Fibroblast of skin of abdomen (primary cell): ENCODE data around the gene ARAP2. TPM values are rescaled to one million over a fixed set of nuclear protein-coding genes. Genes with fewer than 3 reads are reported as not detected.
A peak's percentile ranks its signal among the peaks of the same experiment; 100 is the strongest.

Experiments used
- DNase-seq: peaks from one replicate; pipeline ENCODE4 v3.0.0-alpha.2; 2013
- polyA plus RNA-seq, 2 experiments: library from polyadenylated mRNA; unstranded; fragments of 120-200 nt; gene quantifications; one replicate each; pipeline ENCODE4 v1.2.1, GENCODE V29; 2013; ENCODE audit not compliant: insufficient read length in 2 of 2

ARAP2 gene, protein sequence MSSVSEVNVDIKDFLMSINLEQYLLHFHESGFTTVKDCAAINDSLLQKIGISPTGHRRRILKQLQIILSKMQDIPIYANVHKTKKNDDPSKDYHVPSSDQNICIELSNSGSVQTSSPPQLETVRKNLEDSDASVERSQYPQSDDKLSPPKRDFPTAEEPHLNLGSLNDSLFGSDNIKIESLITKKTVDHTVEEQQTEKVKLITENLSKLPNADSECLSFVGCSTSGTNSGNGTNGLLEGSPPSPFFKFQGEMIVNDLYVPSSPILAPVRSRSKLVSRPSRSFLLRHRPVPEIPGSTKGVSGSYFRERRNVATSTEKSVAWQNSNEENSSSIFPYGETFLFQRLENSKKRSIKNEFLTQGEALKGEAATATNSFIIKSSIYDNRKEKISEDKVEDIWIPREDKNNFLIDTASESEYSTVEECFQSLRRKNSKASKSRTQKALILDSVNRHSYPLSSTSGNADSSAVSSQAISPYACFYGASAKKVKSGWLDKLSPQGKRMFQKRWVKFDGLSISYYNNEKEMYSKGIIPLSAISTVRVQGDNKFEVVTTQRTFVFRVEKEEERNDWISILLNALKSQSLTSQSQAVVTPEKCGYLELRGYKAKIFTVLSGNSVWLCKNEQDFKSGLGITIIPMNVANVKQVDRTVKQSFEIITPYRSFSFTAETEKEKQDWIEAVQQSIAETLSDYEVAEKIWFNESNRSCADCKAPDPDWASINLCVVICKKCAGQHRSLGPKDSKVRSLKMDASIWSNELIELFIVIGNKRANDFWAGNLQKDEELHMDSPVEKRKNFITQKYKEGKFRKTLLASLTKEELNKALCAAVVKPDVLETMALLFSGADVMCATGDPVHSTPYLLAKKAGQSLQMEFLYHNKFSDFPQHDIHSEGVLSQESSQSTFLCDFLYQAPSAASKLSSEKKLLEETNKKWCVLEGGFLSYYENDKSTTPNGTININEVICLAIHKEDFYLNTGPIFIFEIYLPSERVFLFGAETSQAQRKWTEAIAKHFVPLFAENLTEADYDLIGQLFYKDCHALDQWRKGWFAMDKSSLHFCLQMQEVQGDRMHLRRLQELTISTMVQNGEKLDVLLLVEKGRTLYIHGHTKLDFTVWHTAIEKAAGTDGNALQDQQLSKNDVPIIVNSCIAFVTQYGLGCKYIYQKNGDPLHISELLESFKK (N-terminal part only)
- 0.23 TPM for polyA plus RNA-seq (2013, experiment 1 of 2; ENCODE audit: insufficient read length)
- 0.25 TPM for polyA plus RNA-seq (2013, experiment 2 of 2; ENCODE audit: insufficient read length)

- peak; percentile 17 for DNase-seq
Observed at GRCh38 chr4:36244257-36245082, at the start of gene ARAP2. Gene ARAP2 (minus strand): TSS chr4:36244514. CDS start chr4:36229486, 15,028 bp downstream.

GRCh38 chr4:36292556-36293188 lies 48.4 kb upstream of the ARAP2 start:
- DNase-seq = no peak

GRCh38 chr4:36290641-36291040 lies 46.3 kb upstream of the ARAP2 start:
- DNase-seq = no peak

GRCh38 chr4:36288731-36289426 lies 44.6 kb upstream of the ARAP2 start:
- no peak for DNase-seq

DNA sequence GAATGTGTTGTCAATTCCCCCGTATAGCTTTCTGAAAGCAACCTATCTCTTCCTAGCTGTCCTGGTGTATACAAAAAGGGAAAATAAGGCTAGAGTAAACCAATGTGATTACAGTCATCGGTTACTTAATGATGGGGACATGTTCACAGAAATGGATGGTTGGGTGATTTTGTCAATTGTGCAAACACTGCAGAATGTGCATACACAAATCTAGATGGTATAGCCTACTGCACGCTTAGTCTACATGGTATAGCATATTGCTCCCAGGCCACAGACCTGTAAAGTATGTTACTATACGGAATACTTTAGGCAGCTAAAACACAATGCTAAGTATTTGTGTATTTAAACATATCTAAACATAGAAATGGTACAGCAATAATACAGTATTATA lies 42.2 kb upstream of the ARAP2 start:
- DNase-seq = no peak

DNA sequence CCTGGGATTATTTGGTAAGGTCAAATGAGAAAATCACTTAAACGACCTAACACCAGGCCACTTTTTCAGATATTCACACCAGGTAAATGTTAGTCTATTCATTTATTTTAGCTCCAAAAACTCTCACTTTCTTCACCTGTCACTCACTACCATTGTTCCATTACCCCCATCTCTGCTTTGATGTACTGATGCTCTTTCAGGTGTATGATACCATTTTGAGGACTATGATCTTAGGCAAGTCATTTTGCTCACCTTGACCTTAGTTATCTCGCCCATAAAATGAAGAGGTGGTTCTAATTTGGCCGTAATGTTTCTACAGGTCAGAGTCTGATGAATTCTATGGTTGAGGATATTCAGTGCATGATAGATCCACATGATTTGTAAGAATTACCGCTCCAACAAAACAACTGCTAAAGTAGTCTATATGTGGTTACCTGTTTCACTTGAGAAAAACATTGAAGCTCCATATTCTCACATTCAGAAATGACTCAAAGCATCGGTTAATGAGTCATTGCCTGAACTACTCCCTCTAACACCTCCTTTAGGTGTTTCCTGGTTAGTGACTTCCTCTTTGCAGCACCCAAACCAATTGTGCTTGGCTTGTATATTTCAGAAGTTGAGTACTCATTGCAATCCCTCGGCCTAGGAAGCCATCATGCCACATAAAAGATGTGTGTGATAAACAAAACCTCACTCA lies 41.6 kb upstream of the ARAP2 start:
- DNase-seq = no peak

DNA sequence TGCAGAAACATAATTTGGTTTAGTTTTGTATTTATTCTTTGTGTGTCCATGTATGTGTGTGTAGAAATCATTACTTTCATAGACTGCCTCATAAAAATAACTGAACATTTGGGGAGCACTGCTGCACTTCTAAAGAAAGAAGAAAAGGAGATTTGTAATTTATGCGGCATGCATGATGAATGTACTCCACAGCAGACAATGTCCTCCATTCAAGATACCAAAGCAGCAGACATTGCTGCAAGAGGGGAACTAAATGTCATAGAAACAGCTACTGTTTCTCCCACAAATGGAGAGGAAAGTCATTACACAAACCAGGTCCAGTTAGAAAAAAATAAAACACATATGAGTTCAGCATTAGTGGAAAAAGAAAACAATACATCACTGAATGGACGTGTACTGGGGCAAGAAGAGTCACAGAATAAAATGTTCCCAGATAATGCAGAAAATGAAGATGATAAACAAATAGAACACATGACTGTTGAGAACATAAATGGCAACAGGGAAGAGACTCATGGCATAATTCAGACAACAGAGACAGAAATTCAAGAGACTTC lies 39.7 kb upstream of the ARAP2 start:
- DNase-seq = no peak

- no peak for DNase-seq
Observed at GRCh38 chr4:36282503-36283030, 38.3 kb upstream of the ARAP2 start.

- no peak for DNase-seq
Observed at GRCh38 chr4:36281384-36282106, 37.2 kb upstream of the ARAP2 start, which contains the start of gene DTHD1. Gene DTHD1 (plus strand): TSS chr4:36281616. CDS start chr4:36281759, 143 bp downstream.

- no peak for DNase-seq
Observed at GRCh38 chr4:36280555-36280954, 36.2 kb upstream of the ARAP2 start.

GRCh38 chr4:36278789-36279188 lies 34.5 kb upstream of the ARAP2 start:
- DNase-seq = no peak

DNA sequence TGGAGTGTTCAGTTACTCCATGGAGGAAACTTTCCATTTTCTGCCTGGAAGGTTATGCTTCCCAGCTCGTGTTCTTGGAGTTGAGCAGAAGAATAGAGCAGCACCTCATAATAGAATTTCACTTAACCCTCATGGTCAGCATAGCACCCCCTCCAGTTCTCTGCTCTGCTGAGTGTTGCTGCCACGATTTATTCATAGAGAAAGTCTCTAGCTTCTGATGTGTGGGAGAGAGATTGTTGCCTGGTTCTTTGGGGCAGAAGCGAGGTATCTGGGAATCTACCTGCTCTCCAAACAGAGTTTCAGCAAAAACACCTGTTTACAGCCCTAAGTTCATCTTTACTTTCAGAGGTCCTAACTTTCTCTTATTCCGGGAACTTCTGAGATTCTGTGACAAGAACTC lies 33.2 kb upstream of the ARAP2 start:
- DNase-seq = no peak

GRCh38 chr4:36274158-36274557 lies 29.8 kb upstream of the ARAP2 start:
- DNase-seq = peak; percentile 0

- DNase-seq = no peak
Observed at GRCh38 chr4:36273276-36273675, 29.0 kb upstream of the ARAP2 start.

DNA sequence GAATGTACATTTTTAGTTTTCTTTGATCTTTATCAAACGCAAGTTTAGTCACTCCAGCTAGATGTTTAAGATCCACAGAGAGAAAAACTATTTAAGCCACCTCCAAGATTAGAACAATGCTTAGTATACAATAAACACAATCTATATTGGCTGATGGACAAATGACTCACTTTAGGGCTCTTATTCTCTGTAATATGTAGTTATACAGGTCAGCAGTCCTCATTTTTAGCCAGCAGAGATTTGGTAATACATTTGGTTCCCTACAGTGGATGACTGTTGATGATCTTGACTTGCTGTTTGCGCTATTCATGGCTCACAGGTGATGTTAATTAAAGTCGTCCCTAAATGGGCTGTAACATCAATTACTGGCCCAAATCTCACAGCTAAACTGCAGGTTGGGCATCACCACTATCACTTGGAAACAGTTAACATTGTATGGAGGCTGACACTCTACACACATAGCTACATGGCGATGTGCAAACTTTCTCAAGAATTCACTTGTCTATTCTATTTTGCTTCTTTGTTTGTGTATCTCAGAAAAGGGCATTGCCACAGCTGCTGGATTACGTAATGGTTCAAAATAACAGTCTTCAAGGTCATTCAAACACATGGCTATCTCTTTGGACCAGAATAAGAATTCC lies 25.3 kb upstream of the ARAP2 start:
- no peak for DNase-seq

DNA sequence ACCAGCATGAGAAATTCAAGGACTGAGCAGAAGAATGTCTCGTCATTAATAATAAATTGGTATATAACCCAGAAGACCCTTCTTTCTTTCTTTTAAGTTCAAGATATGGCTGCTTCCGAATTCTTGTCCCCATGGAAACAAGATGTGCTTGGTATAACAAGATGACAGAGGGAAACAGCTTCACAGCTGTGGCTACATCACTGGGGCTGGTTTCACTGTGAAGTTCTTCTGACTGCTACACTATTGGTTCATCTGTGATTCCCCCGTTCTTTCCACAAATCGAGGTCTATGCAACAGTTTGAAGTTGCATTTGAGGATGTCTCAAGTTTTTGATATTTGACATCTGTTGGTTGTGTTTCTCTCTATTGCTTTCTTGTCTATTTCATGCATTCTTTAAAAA lies 24.8 kb upstream of the ARAP2 start:
- no peak for DNase-seq

DNA sequence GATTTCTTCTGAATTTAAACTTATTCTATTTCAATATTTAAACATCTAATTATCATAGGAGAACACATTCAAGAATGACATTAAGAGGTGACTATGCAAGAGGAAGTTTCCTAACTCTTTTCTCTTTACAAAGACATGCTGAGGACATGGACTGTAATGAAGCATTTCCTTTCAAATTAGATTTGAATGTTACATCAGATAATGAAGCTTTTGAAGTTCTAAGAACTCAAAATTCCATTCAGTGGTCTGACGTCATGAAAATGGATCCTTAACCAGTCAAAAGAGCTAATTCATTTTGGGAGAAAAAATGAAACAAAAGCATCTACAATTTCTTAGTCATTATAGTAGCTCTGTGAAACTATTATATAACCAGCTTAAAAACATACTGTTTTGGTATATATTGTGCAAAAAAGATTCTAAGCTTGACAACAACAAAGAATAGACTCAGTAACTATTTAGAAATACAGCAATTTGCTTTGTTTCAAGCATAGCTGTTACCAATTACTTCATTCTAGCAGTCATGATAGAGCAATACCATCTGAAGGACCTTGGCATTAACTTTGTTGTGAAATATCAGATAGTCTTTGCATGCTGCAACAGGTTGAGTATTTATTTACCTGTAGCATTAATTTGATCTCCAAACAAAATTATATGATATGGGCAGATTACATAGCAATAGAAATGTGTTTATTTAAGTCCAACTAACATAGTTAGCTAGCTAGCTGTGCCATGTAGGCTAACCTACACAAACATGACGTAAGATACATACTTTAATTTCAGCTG lies 23.4 kb upstream of the ARAP2 start:
- DNase-seq = no peak
